Fibroblast of peridontal ligament (primary cell): Measurements from ENCODE around the gene PRRT2.
A peak's percentile ranks its signal among the peaks of the same experiment; 100 is the strongest.
"Not testable (repeated sequence)": the region's sequence is repeated elsewhere in the genome, so short reads cannot be mapped to it uniquely, and the experiment has no call there.

ENCODE experiments used
- DNase-seq: peaks from one replicate; pipeline ENCODE4 v3.0.0-alpha.2; 2010; ENCODE audit errors: extremely low read depth

PRRT2 gene

GRCh38 chr16:29833219-29833618, 21.2 kb downstream of the PRRT2 start:
- not testable (repeated sequence) for DNase-seq

- no peak for DNase-seq
These were observed 22.1 kb downstream of the PRRT2 start for GRCh38 chr16:29834079-29834478.

- no peak for DNase-seq
These were observed 23.9 kb downstream of the PRRT2 start for GRCh38 chr16:29835926-29836325.

- no peak for DNase-seq
These were observed 24.6 kb downstream of the PRRT2 start for GRCh38 chr16:29836623-29837022.

- DNase-seq = no peak
These were observed 25.8 kb downstream of the PRRT2 start for GRCh38 chr16:29837841-29838240.

DNA sequence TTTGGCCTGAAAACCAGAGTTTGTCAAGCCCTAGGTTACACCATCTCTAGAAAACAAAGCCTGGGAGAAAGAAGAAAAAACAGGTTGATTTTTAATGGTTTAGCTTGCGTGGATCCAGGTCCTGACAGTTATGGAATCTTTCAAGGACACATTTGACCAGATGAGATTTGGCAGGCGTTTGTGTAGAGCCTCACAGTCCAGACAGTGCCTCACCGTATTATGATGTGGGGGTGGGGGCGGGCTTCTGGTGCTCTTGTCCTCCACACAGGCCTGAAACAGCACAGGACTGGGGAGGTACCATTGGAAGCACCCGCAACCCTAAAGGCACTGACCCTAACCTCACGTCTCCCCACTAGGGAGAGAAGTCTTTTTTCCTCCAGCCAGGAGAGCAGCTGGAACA, 27.8 kb downstream of the PRRT2 start:
- DNase-seq = no peak

DNA sequence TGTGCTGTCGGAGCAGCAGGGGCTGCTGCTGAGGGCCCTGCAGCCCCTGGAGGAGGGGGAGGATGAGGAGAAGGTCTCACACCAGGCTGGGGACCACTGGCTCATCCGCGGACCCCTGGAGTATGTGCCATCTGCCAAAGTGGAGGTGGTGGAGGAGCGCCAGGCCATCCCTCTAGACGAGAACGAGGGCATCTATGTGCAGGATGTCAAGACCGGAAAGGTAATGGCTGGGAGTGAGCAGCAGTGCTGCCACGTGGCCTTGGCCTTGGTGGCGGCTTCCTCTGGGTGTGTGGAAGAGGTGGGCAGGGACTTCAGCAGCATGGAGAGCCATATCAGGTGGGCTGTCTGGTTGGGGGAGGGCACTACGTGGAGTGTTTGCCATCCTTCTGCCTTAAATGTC, 28.2 kb downstream of the PRRT2 start:
- DNase-seq = no peak

DNA sequence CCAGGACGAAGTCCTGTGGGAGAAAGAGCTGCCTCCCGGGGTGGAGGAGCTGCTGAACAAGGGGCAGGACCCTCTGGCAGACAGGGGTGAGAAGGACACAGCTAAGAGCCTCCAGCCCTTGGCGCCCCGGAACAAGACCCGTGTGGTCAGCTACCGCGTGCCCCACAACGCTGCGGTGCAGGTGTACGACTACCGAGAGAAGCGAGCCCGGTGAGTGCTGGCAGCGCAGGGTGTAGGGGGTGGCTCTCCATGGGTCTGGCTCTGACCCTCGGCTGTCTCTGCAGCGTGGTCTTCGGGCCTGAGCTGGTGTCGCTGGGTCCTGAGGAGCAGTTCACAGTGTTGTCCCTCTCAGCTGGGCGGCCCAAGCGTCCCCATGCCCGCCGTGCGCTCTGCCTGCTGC, 29.6 kb downstream of the PRRT2 start:
- no peak for DNase-seq

DNA sequence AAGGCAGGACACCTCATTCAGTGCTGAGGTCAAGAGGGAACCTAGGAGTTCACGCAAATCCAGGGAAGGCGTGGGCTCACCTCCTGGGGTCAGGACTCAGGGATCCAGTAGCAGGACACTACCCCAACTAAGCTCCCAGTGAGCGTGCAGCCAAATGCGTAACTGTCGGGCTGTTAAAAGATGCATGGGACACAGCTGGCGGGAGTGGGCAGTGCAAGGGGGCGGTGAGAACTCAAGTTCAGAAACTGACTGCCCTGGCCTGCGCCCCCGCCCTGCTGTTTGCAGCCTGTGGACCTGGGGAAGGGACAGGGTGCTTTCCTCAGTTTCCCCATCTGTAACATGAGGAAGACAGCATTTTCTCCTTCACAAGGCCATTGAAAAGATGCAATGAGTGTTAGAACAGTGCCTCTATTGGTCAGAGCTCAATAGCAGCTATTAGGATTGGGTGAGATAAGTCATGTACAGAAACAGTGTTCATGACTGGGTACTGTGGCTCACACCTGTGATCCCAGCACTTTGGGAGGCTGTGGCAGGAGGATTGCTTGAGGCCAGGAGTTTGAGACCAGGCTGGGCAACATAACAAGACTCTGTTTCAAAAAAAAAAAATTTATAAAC, 30.8 kb downstream of the PRRT2 start:
- no peak for DNase-seq

- DNase-seq = no peak
These were observed 31.9 kb downstream of the PRRT2 start for GRCh38 chr16:29843931-29844330.

DNA sequence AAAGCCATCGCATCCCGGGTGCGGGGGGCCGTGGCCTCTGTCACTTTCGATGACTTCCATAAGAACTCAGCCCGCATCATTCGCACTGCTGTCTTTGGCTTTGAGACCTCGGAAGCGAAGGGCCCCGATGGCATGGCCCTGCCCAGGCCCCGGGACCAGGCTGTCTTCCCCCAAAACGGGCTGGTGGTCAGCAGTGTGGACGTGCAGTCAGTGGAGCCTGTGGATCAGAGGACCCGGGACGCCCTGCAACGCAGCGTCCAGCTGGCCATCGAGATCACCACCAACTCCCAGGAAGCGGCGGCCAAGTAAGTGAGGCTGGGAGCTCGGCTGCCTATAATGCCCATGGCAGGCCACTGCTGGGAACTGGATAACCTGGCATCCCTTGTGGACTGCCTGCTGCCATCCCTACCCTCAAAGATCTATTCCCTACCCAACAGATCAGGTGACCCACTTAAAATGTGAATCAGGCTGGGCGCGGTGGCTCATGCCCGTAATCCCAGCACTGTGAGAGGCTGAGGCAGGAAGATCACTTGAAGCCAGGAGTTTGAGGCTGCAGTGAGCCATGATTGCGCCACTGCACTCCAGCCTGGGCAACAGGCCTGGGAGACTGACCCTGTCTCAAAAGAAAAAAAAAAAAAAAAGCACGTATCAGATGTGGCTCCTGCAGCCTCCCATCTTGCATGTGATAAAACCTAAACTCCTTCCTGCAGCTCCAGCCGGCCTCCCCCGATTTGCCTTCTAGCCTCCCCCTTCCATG, 32.8 kb downstream of the PRRT2 start:
- DNase-seq = peak; percentile 45

DNA sequence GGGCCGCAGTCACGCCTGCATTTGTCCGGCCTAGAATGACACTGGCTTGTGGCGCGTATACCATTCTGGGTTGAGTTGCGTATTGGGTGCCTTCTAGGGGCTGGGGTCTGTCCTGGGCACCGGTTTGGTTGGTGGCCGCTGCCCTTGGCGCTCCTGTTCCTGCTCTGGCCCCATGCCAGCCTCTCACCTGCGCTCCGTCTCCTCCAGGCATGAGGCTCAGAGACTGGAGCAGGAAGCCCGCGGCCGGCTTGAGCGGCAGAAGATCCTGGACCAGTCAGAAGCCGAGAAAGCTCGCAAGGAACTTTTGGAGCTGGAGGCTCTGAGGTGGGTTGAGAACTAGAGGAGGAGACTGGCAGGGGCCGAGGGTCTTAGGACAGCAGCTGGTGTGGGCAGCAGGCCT, 33.7 kb downstream of the PRRT2 start:
- no peak for DNase-seq

- peak; percentile 62 for DNase-seq
These were observed 36.7 kb downstream of the PRRT2 start for GRCh38 chr16:29848420-29849297.

DNA sequence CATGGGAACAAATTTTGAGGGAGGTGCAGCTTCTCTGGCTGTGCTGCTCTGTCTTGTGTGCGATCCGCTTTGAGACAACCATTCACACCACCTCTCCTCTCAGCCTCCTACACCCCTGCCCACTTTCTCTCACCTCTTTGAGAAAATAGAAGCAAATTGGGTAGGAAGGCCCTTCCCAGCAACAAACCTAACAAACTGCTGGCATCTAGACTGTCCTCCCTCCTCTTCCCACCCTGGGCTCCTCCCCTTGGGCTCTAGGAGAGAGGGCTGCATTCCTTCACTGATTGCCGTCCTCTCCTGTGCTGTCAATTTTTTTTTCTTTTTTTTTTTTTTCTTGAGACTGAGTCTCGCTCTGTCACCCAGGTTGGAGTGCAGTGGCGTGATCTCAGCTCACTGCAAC, 37.5 kb downstream of the PRRT2 start:
- DNase-seq = no peak

GRCh38 chr16:29850998-29851397, 39.0 kb downstream of the PRRT2 start:
- DNase-seq = no peak

GRCh38 chr16:29852654-29853053, 40.7 kb downstream of the PRRT2 start:
- peak; percentile 54 for DNase-seq

- DNase-seq = no peak
These were observed 42.6 kb downstream of the PRRT2 start for GRCh38 chr16:29854520-29855100.

DNA sequence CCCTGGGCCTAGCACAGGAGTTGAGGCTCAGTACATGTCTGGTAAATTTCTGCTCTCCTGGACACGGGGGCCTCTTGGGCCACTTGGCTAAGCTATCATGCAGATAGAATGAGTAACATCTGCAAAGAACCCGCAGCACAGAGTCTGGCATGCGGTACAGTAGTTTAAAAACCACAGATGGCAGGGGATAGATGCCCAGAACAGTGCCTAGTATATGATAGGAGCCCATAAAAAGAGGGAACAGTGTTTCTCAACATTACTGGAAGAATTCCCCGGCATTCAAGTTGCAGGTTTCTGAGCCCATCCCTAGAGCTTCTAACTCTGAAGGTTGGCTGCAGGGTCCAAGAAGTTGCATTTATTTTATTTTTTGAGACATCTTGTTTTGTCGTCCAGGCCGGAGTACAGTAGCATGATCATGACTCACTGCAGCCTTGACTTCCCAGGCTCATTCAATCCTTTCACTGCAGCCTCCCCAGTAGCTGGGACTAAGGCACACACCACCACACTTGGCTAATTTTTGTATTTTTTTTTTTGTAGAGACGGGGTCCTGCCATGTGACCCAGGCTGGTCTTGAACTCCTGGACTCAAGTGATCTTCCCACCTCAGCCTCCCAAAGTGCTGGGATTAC, 45.3 kb downstream of the PRRT2 start:
- peak; percentile 94 for DNase-seq

DNA sequence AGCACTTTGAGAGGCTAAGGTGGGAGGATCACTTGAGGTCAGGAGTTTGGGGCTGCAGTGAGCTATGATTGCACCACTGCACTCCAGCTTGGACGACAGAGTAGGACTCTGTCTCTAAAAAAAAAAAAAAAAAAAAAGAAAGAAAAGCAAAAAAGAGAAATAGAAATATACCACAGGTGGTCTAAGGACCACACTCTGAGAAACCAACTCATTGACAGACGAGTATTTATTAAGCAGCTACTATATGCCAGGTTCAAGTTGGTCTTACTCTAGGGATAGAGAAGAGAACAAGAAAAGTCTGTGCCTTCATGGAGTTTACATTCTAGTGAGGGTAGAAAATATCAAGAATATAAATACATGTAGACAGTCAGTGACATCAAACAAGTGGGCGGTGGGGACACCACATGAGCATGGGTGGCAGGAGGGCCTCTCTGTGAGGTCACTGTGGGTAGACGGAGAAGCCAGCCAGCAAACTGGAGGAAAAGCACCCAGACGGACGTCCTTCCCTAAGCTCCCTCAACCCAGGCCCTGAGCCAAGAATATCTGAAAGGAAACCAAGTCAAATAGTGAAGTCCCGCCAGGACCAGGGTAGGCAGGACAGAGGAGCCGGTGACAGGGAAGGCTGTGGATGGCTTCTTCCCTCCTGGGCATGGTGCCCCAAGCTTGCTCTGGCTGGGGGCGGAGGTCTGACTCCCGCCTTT, 46.3 kb downstream of the PRRT2 start:
- DNase-seq = no peak

GRCh38 chr16:29858974-29859373, 47.0 kb downstream of the PRRT2 start:
- no peak for DNase-seq

- no peak for DNase-seq
These were observed 48.2 kb downstream of the PRRT2 start for GRCh38 chr16:29860218-29860617.
